HCT116 (cell line): ENCODE results near the gene ROCK2. TPM values are rescaled to one million over a fixed set of nuclear protein-coding genes. Genes with fewer than 3 reads are reported as not detected.

Source experiments
- ATAC-seq: fragments of 200-7000 bp; cut with Tn5 transposase; 2 replicates; pipeline ENCODE4 v1.9.1; 2020; ENCODE audit warnings: mild to moderate bottlenecking, moderate library complexity
- BruUV-seq: library from RNA; stranded (reverse); fragments of 400-500 nt; replicated peaks from 2 replicates; lab custom pipeline; 2021; lab: Mats Ljungman, UMichigan
- CTCF ChIA-PET: fragments of 300-600 bp; sonication (Branson Sonifier 250); formaldehyde crosslinking; loops from one replicate; lab custom pipeline; 2021; ENCODE audit warnings: antibody characterized with exemption; lab: Charles Lee
- POLR2A ChIA-PET: fragments of 300-600, 350-600 bp; sonication (Branson Sonifier 250); formaldehyde crosslinking; loops from one replicate; lab custom pipeline; 2021; ENCODE audit warnings: antibody characterized with exemption; lab: Charles Lee
- RAD21 ChIA-PET, 2 experiments: fragments of 300-600 bp; sonication (Branson Sonifier 250); formaldehyde crosslinking; loops; one replicate each; lab custom pipeline; 2023; ENCODE audit warnings: low total read pairs in 2 of 2; ENCODE audit not compliant: uncharacterized antibody in 2 of 2, unreplicated experiment in 2 of 2, low non-redundant PET in 1 of 2; lab: Charles Lee
- DNase-seq: peaks from one replicate; pipeline ENCODE4 v3.0.0-alpha.2; 2010; ENCODE audit warnings: low read depth, low spot score
- H2AFZ ChIP-seq: fragments of 200-600 bp; shearing (Covaris generic), sonication (generic); 2 replicates; pipeline ENCODE4 v1.6.1; 2017; ENCODE audit warnings: low read depth, mixed run types, mixed read lengths, antibody characterized with exemption, low read length; ENCODE audit not compliant: poor library complexity, severe bottlenecking
- H3K27ac ChIP-seq: 2 replicates; pipeline ENCODE4 v1.5.1; 2012; ENCODE audit warnings: low read depth, low read length
- H3K27me3 ChIP-seq: fragments of 200-600 bp; sonication (generic); 2 replicates; pipeline ENCODE4 v1.6.1; 2016; ENCODE audit warnings: mixed run types, low read length, mixed read lengths; ENCODE audit not compliant: insufficient read depth
- H3K36me3 ChIP-seq, 2 experiments: fragments of 200-500 bp in 1 of 2; fragments of 200-600 bp in 1 of 2; sonication (Bioruptor generic) in 1 of 2; sonication (generic) in 1 of 2; 2 replicates each; pipeline versions ENCODE4 v1.5.1 to v1.6.1; 2014 to 2016; ENCODE audit warnings: low read length in 2 of 2, inconsistent platforms in 1 of 2, mixed read lengths in 1 of 2, mixed run types in 1 of 2; ENCODE audit not compliant: insufficient read depth in 2 of 2, control insufficient read depth in 1 of 2
- H3K4me1 ChIP-seq, 2 experiments: fragments of 200-600 bp in 1 of 2; sonication (generic) in 1 of 2; 2 replicates each; pipeline versions ENCODE4 v1.5.1 to v1.6.1; 2012 to 2017; ENCODE audit warnings: low read length in 2 of 2, inconsistent platforms in 1 of 2, mild to moderate bottlenecking in 1 of 2, mixed read lengths in 1 of 2, mixed run types in 1 of 2, moderate library complexity in 1 of 2; ENCODE audit not compliant: insufficient read depth in 2 of 2, control insufficient read depth in 1 of 2
- H3K4me2 ChIP-seq: fragments of 200-600 bp; sonication (generic); 2 replicates; pipeline ENCODE4 v1.6.1; 2017; ENCODE audit warnings: mixed run types, low read length, mixed read lengths
- H3K4me3 ChIP-seq, 2 experiments: fragments of 200-600 bp in 1 of 2; sonication (generic) in 1 of 2; replicated peaks in 1 of 2; 2 replicates each; pipeline ENCODE4 v1.5.1; 2011 to 2016; ENCODE audit warnings: low read length in 2 of 2, control low read depth in 1 of 2, low read depth in 1 of 2, mild to moderate bottlenecking in 1 of 2, mixed read lengths in 1 of 2, mixed run types in 1 of 2
- H3K79me2 ChIP-seq: fragments of 200-600 bp; sonication (generic); 2 replicates; pipeline ENCODE4 v1.6.1; 2017; ENCODE audit warnings: mild to moderate bottlenecking, mixed run types, low read length, moderate library complexity, mixed read lengths; ENCODE audit not compliant: insufficient read depth
- H3K9ac ChIP-seq: fragments of 200-600 bp; sonication (generic); 2 replicates; pipeline ENCODE4 v1.6.1; 2016; ENCODE audit warnings: low read length, mixed read lengths
- H3K9me2 ChIP-seq: fragments of 200-600 bp; sonication (generic), shearing (Covaris generic); 2 replicates; pipeline ENCODE4 v1.6.1; 2017; ENCODE audit warnings: mixed run types, mild to moderate bottlenecking, moderate library complexity; ENCODE audit not compliant: insufficient read depth
- H3K9me3 ChIP-seq, 2 experiments: fragments of 200-500 bp in 1 of 2; fragments of 200-600 bp in 1 of 2; sonication (Bioruptor generic) in 1 of 2; sonication (generic) in 1 of 2; 2 replicates each; pipeline ENCODE4 v1.6.1; 2014 to 2017; ENCODE audit warnings: low read length in 2 of 2, mixed read lengths in 2 of 2, inconsistent platforms in 1 of 2, low read depth in 1 of 2, mild to moderate bottlenecking in 1 of 2, mixed run types in 1 of 2, moderate library complexity in 1 of 2; ENCODE audit not compliant: control insufficient read depth in 1 of 2, insufficient read depth in 1 of 2
- H4K20me1 ChIP-seq: fragments of 200-600 bp; sonication (generic), shearing (Covaris generic); 2 replicates; pipeline ENCODE4 v1.6.1; 2017; ENCODE audit warnings: mixed run types, mild to moderate bottlenecking, moderate library complexity; ENCODE audit not compliant: insufficient read depth
- ELF1 ChIP-seq: IDR thresholded peaks from 2 replicates; pipeline ENCODE4 v1.6.1; 2012; ENCODE audit warnings: low read depth, borderline replicate concordance
- EZH2 ChIP-seq: fragments of 200-600 bp; sonication (generic); IDR thresholded peaks from 2 replicates; pipeline ENCODE4 v1.6.1; 2017; ENCODE audit warnings: antibody characterized with exemption, mixed run types
- EZH2phosphoT487 ChIP-seq: fragments of 200-600 bp; IDR thresholded peaks from 2 replicates; pipeline ENCODE4 v1.6.1; 2018; ENCODE audit warnings: antibody characterized with exemption, borderline replicate concordance
- FOSL1 ChIP-seq: IDR thresholded peaks from 2 replicates; pipeline ENCODE4 v1.6.1; 2012; ENCODE audit warnings: low read depth
- POLR2A ChIP-seq: IDR thresholded peaks from 2 replicates; pipeline ENCODE4 v1.7.0; 2011; ENCODE audit warnings: borderline replicate concordance; ENCODE audit not compliant: insufficient read depth, insufficient read length; ENCODE audit errors: extremely low read depth
- YY1 ChIP-seq: IDR thresholded peaks from 2 replicates; pipeline ENCODE4 v1.6.1; 2011; ENCODE audit warnings: low read length, low read depth, moderate library complexity, mild to moderate bottlenecking; ENCODE audit not compliant: insufficient replicate concordance; ENCODE audit errors: extremely low read depth
- ZBTB33 ChIP-seq: IDR thresholded peaks from 2 replicates; pipeline ENCODE4 v1.6.1; 2011; ENCODE audit warnings: mild to moderate bottlenecking, low read length, moderate library complexity; ENCODE audit not compliant: insufficient replicate concordance; ENCODE audit errors: extremely low read depth
- intact Hi-C: fragments of 100-400 bp; cut with micrococcal nuclease; formaldehyde crosslinking; loops from 2 replicates; pipeline ENCODE4 v1.10.0; 2022
- total RNA-seq: library from RNA; stranded (reverse); gene quantifications from one replicate; pipeline ENCODE4 v1.2.1, GENCODE V29; 2021; ENCODE audit not compliant: unreplicated experiment

ROCK2 gene
- total RNA-seq, 1 experiment from 2014 or later = 48.0 TPM

- DNase-seq (no peak), ATAC-seq (no peak)
- Histone ChIP-seq H3K4me2 (no peak overlapping the region), H3K27me3 (no peaks in the 10 kb centered on the region), H3K4me3 (no peak overlapping the region), H3K36me3 (no peaks in the 10 kb centered on the region), H3K9me3 (no peaks in the 10 kb centered on the region), H3K9ac (no peak overlapping the region), H3K79me2 (no peaks in the 10 kb centered on the region), H3K9me2 (no peaks in the 10 kb centered on the region), H3K4me1 (peaks cover 5 to 24% of the 10 kb centered on the region in 2 experiments; a peak in 3 of 4 replicates), H3K27ac (no peak overlapping the region), H4K20me1 (no peaks in the 10 kb centered on the region), H2AFZ (no peak overlapping the region)
- POLR2A ChIA-PET = no interaction called here
- intact Hi-C loops = no loop called here
- RAD21 ChIA-PET = no interaction called here
- no peak for TF ChIP-seq POLR2A
- no peak for TF ChIP-seq ZBTB33
- no peak for TF ChIP-seq ELF1
- no peak for TF ChIP-seq FOSL1
- no peak for TF ChIP-seq EZH2phosphoT487
- TF ChIP-seq EZH2 = no peak
- TF ChIP-seq YY1 = no peak
- BruUV-seq = no TSS peak
- CTCF ChIA-PET = no interaction called here
Measured at GRCh38 chr2:11389052-11389420, 44.6 kb upstream of the ROCK2 start.
